Activated T-cell treated with anti-CD3 and anti-CD28 coated beads, Interleukin-2, amount 50 U/mL, for 4 hours (primary cell): ENCODE results near the gene ECEL1. TPM values are rescaled to one million over a fixed set of nuclear protein-coding genes. Genes with fewer than 3 reads are reported as not detected.

ENCODE experiments used
- ATAC-seq, 2 donors: fragments of 200-7000 bp; cut with Tn5 transposase; one replicate each; pipeline ENCODE4 v1.10.0; 2021
- DNase-seq: peaks from one replicate; pipeline ENCODE4 v3.0.0-alpha.2; 2020
- H3K27me3 Mint-ChIP-seq: one replicate; pipeline ENCODE4 v1.8.0; 2021; ENCODE audit warnings: low read depth, mixed read lengths
- H3K36me3 Mint-ChIP-seq: one replicate; pipeline ENCODE4 v1.8.0; 2022; ENCODE audit warnings: mixed read lengths; ENCODE audit not compliant: insufficient read depth
- H3K4me1 Mint-ChIP-seq: one replicate; pipeline ENCODE4 v1.8.0; 2021; ENCODE audit warnings: low read depth, mixed read lengths
- H3K4me3 Mint-ChIP-seq: one replicate; pipeline ENCODE4 v1.8.0; 2021; ENCODE audit warnings: mild to moderate bottlenecking, moderate library complexity, mixed read lengths
- H3K9me3 Mint-ChIP-seq: one replicate; pipeline ENCODE4 v1.8.0; 2021; ENCODE audit warnings: mixed read lengths
- total RNA-seq, 3 donors: library from RNA; stranded (reverse); gene quantifications; one replicate each; pipeline ENCODE4 v1.2.1, GENCODE V29; 2021

Gene ECEL1
- total RNA-seq, 3 donors from 2014 or later = 0.16 to 0.20 (median 0.19) TPM

DNA sequence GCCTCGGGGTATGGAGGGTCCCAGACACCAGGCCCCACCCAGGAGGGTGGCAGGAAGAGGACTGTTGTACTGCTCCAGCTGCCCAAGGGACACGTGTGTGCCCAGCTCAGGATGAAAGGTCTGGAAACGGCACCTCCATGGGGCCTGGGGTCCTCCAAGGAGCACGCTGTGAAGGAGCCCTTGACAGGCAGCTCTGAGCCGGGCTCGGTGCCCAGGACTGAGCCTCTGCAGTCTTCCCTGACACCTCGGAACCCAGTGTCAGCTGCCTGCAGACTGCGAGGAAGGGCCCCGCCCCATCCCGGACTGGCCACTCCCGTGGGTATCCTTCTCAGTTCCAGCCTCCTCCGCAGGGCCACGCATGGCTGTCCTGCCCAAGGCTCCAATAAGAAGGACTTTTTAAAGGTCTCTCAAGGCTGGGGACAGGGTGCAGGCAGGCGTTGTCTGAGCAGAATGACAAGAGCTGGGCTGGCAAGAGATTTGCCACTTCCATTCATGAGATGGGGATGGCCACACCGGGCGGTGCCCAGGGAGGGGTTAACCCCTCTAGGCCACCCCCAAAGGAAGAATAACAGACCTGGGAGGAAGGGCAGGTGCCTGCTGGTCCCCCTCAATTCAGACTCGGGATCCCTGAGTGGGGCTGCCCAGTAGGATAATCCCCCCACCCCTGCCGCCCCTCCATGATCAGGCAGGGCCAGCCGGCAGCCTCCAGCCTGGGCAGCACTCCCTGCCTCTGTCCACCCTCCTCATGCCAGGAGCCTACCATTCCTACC is 8.9 kb downstream of the ECEL1 start:
- Mint-ChIP-seq H3K4me3 (no peak overlapping the region), H3K36me3 (no peaks in the 10 kb centered on the region), H3K27me3 (peaks cover 20% of the 10 kb centered on the region), H3K4me1 (no peaks in the 10 kb centered on the region), H3K9me3 (no peaks in the 10 kb centered on the region)
- DNase-seq (no peak), ATAC-seq (no peak)

GRCh38 chr2:232477751-232478510 is 9.7 kb downstream of the ECEL1 start:
- no peaks in the 10 kb centered on the region for H3K4me1 Mint-ChIP-seq
- H3K4me3 Mint-ChIP-seq = no peak overlapping the region
- H3K36me3 Mint-ChIP-seq = no peaks in the 10 kb centered on the region
- peaks cover 2% of the 10 kb centered on the region for H3K9me3 Mint-ChIP-seq
- no peak for ATAC-seq
- H3K27me3 Mint-ChIP-seq = peaks cover 20% of the 10 kb centered on the region
- DNase-seq = no peak

DNA sequence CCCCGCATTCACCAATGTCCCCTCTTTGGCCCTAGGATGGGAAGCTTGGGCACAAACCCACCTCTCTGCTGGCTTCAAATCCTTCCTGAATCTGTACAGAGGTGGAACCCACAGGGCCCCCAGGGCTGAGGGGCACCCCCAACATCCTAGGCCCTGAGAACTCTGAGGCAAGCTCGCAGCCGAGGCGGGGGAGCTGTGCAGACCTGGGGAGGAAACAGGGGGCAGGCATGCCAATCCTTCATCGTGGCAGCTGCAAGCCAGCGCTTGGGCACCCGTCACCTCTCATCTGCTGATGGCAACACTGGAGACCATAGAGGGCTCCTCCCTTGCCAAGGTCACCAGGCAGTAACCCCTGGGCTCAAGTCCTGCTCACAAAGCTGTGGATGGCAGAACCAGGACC is 10.8 kb downstream of the ECEL1 start:
- H3K9me3 Mint-ChIP-seq = peaks cover 13% of the 10 kb centered on the region
- H3K4me3 Mint-ChIP-seq = no peak overlapping the region
- DNase-seq (no peak), ATAC-seq (no peak)
- no peaks in the 10 kb centered on the region for H3K4me1 Mint-ChIP-seq
- peaks cover 22% of the 10 kb centered on the region for H3K27me3 Mint-ChIP-seq
- H3K36me3 Mint-ChIP-seq = no peaks in the 10 kb centered on the region

DNA sequence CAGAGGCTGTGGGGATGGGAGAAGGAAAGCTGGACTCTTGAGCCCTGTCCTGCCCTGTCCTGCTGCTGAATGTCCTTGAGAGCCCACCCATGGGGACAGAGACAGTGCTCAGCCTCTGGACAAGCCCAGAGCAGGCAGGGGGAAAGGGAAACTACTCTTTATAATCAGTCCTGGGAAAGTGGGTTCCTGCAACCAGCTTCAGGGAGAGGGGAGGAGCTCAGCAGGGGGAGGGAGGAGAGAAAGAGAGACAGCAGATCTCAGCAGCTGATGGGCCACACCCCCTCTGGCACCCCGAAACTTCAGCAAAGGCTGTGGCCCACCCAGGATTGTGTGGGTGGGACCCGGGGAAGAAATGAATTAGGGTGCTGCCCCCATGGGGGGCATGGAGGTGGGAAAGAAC is 11.6 kb downstream of the ECEL1 start:
- ATAC-seq = no peak
- peaks cover 27% of the 10 kb centered on the region for H3K27me3 Mint-ChIP-seq
- H3K4me1 Mint-ChIP-seq = no peaks in the 10 kb centered on the region
- no peaks in the 10 kb centered on the region for H3K36me3 Mint-ChIP-seq
- peaks cover 17% of the 10 kb centered on the region for H3K9me3 Mint-ChIP-seq
- H3K4me3 Mint-ChIP-seq = no peak overlapping the region
- DNase-seq = no peak

GRCh38 chr2:232473467-232473890 is 14.2 kb downstream of the ECEL1 start:
- no peak overlapping the region for H3K4me3 Mint-ChIP-seq
- H3K27me3 Mint-ChIP-seq = peaks cover 27% of the 10 kb centered on the region
- no peak for DNase-seq

DNA sequence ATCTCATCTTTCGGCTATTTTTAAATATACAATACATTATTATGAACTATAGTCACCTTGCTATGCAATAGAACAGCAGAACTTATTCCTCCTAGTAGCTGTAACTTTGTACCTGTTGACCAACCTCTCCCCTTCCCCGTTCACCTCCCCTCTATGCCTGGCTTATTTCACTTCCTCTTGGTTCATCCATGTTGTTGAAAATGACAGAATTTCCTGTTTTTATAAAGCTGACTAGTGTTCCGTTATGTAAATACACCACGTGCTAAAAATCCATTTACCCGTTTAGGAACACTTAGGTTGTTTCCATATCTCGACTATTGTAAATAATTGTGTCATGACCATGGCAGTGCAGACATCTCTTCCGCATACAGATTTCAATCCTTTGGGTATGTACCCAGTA is 21.4 kb downstream of the ECEL1 start:
- H3K27me3 Mint-ChIP-seq = no peaks in the 10 kb centered on the region
- H3K36me3 Mint-ChIP-seq = no peaks in the 10 kb centered on the region
- ATAC-seq (no peak), DNase-seq (no peak)
- H3K9me3 Mint-ChIP-seq = no peaks in the 10 kb centered on the region
- H3K4me1 Mint-ChIP-seq = no peaks in the 10 kb centered on the region
- H3K4me3 Mint-ChIP-seq = no peak overlapping the region

More at GRCh38 chr2:232473467-232473890, 14.2 kb downstream of the ECEL1 start:
- no peak for ATAC-seq
- H3K4me1 Mint-ChIP-seq = no peaks in the 10 kb centered on the region
- H3K36me3 Mint-ChIP-seq = no peaks in the 10 kb centered on the region
- peaks cover 17% of the 10 kb centered on the region for H3K9me3 Mint-ChIP-seq

GRCh38 chr2:232465061-232465460 is 22.6 kb downstream of the ECEL1 start:
- no peaks in the 10 kb centered on the region for H3K27me3 Mint-ChIP-seq
- no peaks in the 10 kb centered on the region for H3K9me3 Mint-ChIP-seq
- ATAC-seq = no peak
- DNase-seq = no peak
- no peaks in the 10 kb centered on the region for H3K4me1 Mint-ChIP-seq
- no peak overlapping the region for H3K4me3 Mint-ChIP-seq
- no peaks in the 10 kb centered on the region for H3K36me3 Mint-ChIP-seq

- Mint-ChIP-seq H3K36me3 (no peaks in the 10 kb centered on the region), H3K4me1 (no peaks in the 10 kb centered on the region), H3K27me3 (no peaks in the 10 kb centered on the region), H3K9me3 (no peaks in the 10 kb centered on the region), H3K4me3 (no peak overlapping the region)
- ATAC-seq = no peak
- no peak for DNase-seq
Observed at GRCh38 chr2:232464544-232464885, 23.1 kb downstream of the ECEL1 start.

- no peaks in the 10 kb centered on the region for H3K36me3 Mint-ChIP-seq
- H3K27me3 Mint-ChIP-seq = peaks cover 3% of the 10 kb centered on the region
- H3K9me3 Mint-ChIP-seq = no peaks in the 10 kb centered on the region
- DNase-seq (no peak), ATAC-seq (no peak)
- no peak overlapping the region for H3K4me3 Mint-ChIP-seq
- H3K4me1 Mint-ChIP-seq = no peaks in the 10 kb centered on the region
Observed at GRCh38 chr2:232463701-232464543, 23.7 kb downstream of the ECEL1 start.

- Mint-ChIP-seq H3K4me3 (no peak overlapping the region), H3K9me3 (no peaks in the 10 kb centered on the region), H3K27me3 (peaks cover 20% of the 10 kb centered on the region), H3K36me3 (no peaks in the 10 kb centered on the region), H3K4me1 (no peaks in the 10 kb centered on the region)
- no peak for ATAC-seq
- DNase-seq = no peak
Observed at GRCh38 chr2:232460171-232460570, 27.5 kb downstream of the ECEL1 start.

DNA sequence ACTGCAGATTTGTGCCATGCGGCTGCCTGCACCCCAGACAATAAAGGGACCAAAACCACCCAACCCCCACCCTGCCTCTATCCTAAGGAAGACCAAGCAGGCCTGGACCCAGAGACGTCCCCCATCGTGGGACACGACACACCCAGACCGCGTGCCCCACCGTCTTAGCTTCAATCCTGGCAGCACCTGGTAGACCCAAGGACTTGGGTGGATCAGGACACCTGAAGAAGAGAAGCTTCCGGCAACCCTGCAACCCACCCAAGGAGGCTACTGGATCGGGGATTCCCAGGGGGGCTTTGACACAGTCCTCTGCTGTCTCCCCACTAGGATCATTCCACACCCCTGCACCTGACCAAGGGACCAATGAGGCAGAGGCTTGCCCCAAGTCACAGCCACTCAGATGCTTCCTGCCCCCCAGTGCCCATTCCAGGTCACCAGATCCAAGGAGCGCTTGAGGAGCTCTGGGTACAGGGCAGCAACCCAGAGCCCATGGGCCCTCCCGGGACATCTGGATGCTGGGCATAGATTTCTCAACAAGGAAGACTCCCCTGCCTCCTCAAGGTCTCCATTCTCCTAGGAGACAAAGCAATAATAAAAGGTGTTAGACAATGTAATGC is 28.1 kb downstream of the ECEL1 start:
- DNase-seq (no peak), ATAC-seq (no peak)
- Mint-ChIP-seq H3K27me3 (peaks cover 20% of the 10 kb centered on the region), H3K36me3 (no peaks in the 10 kb centered on the region), H3K4me3 (no peak overlapping the region), H3K4me1 (no peaks in the 10 kb centered on the region), H3K9me3 (no peaks in the 10 kb centered on the region)

DNA sequence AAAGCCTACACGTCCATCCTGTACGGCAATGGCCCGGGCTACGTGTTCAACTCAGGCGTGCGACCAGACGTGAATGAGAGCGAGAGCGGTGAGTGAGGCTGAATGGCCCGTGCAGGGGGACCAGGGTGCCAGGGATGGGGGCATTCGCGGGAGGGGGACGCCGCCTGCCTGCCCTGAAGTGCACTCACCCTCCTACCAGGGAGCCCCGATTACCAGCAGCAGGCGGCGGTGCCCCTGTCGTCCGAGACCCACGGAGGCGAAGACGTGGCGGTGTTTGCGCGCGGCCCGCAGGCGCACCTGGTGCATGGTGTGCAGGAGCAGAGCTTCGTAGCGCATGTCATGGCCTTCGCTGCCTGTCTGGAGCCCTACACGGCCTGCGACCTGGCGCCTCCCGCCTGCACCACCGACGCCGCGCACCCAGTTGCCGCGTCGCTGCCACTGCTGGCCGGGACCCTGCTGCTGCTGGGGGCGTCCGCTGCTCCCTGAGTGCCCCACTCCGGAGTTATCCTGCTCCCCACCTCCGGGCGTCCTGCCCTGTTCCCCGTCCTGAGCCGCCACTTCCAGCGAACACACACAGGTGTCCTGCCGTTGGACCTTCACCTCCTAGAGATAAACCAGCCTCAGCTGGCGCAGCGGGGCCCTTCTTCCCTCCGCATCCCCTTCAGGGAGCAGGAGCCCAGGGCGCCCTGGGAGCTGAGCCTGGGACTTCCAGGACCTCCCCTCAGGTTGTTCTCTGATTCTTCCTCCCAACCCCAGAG is 28.8 kb downstream of the ECEL1 start:
- Mint-ChIP-seq H3K27me3 (peaks cover 20% of the 10 kb centered on the region), H3K9me3 (no peaks in the 10 kb centered on the region), H3K36me3 (no peaks in the 10 kb centered on the region), H3K4me1 (no peaks in the 10 kb centered on the region), H3K4me3 (no peak overlapping the region)
- DNase-seq (no peak), ATAC-seq (no peak)

GRCh38 chr2:232458051-232458660 is 29.5 kb downstream of the ECEL1 start:
- Mint-ChIP-seq H3K36me3 (no peaks in the 10 kb centered on the region), H3K4me1 (no peaks in the 10 kb centered on the region), H3K27me3 (peaks cover 20% of the 10 kb centered on the region), H3K4me3 (no peak overlapping the region), H3K9me3 (no peaks in the 10 kb centered on the region)
- ATAC-seq (no peak), DNase-seq (no peak)
